Measurements from ENCODE around the gene HDAC7. TPM values are rescaled to one million over a fixed set of nuclear protein-coding genes. Genes with fewer than 3 reads are reported as not detected.

Gene HDAC7
- total RNA-seq, 1 experiment from 2014 or later, result 44.2 TPM

DNA sequence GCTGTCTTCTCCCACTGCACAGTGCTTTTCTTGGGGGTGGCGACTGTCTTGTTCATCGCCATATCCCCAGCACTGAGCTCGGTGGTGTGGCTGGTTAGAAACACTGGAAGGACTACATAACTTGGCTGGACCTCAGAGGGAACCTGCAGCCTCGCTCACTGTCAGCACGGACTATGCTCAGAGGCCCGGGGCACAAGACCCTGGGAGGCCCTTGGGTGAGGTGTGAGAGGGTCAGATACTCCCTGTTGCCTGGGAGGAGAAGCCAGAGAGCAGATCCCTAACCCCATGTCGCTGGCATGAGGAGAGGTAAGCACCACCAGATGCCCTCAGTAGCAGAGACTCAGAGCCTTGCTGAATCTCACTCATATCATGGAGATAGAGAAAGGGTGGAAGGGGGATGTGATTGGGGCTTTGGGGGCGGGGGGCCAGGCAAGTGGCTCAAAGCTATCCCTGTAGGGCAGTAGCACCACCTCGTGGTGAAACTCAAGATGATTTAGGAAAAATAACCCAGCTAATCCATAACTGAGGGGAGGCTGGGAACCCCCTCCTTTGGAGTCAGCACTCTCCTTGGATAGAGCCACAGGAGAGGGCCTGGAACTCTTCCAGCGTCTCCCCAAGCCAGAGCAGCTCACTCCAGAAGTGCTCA is 18.7 kb upstream of the HDAC7 start:
- intact Hi-C loops (cut with micrococcal nuclease), result loop anchor here (1.0 to 2.0 kb wide), 2 partner anchors 96 to 123 kb away; no protein-coding TSS in a partner anchor
- POLR2A ChIA-PET (ENCODE audit: unreplicated experiment), result no interaction called here
- H2AFZ ChIP-seq (ENCODE audit: low read length), result no peak overlapping the region

DNA sequence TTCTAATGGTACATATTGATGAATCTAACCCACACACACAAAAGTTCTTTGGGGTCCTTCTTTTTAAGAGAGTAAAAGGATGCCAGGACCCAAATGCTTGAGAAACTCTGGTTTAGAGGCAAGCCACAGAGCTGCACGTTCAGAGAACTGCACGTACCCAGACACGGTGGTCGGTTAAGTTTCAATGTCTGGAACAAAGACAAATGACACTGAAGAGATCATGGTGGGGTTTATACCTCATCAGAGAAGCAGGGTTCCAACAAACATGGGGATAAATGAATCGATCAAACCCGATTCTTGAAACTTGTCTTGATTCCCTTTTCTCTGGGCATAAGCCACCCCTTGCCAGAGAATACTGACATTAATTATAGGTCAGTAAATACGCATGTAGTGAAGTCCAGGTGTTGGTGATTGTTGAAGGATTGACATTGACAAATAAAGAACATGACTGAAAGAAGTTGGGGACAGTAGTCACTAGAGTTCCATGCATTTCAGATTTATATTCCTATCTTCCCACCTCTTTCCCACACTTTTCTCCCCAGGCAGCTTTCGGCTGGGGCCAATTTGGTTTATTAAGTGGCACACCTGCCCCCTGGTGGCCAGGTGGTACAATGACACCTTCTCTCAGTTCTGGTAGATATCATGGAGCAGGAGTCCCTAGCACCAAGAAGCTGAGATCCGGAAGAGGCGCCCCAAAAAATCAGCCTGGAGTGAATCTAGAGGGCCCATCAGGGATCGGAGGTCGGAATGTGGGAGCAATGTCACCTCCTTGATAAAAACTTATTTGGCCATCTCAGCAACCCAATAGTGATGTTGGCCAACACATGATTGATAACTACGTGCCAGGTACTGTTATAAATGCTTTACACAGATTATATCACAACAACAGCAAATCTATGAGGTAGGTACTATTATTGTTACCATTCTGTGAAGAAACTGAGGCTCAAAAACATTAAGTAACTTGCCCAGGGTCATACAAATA is 17.8 kb upstream of the HDAC7 start:
- DNase-seq (peak; percentile 89), ATAC-seq (peak; percentile 47)
- H2AFZ ChIP-seq (ENCODE audit: low read length), result no peak overlapping the region
- no peak overlapping the region for H3K9ac ChIP-seq (ENCODE audit: low read length)
- H3K27ac ChIP-seq (ENCODE audit: low read length), result no peak overlapping the region
- no peaks in the 10 kb centered on the region for H3K79me2 ChIP-seq (ENCODE audit: low read length)
- H3K27me3 ChIP-seq (ENCODE audit: low read length), result no peaks in the 10 kb centered on the region
- ChIA-PET POLR2A (ENCODE audit: unreplicated experiment) (no interaction called here), CTCF (interaction anchor here (0.6 to 2.3 kb wide), 12 partner anchors 17 to 112 kb away, joined by 3 to 16 read pairs (median 4); partner anchors contain the start of gene HDAC7)
- no TSS peak for BruUV-seq (replicated peaks)
- H3K4me3 ChIP-seq (ENCODE audit: low read length), result no peak overlapping the region
- no peaks in the 10 kb centered on the region for H4K20me1 ChIP-seq (ENCODE audit: low read length)
- H3K9me3 ChIP-seq (ENCODE audit: low read length), result no peaks in the 10 kb centered on the region
- peaks cover 25% of the 10 kb centered on the region for H3K4me1 ChIP-seq (ENCODE audit: insufficient read depth, low read length)
- no peaks in the 10 kb centered on the region for H3F3A ChIP-seq (ENCODE audit: low read length, unreplicated experiment)
- no peaks in the 10 kb centered on the region for H3K36me3 ChIP-seq (ENCODE audit: low read depth, low read length)
- no peaks in the 10 kb centered on the region for H3K9me2 ChIP-seq (replicated peaks; ENCODE audit: low read length)
- no peak overlapping the region for H3K4me2 ChIP-seq (ENCODE audit: low read length)
- no peak for TF ChIP-seq EZH2 (IDR thresholded peaks at IDR 0.05; ENCODE audit: low read length, unreplicated experiment)
- TF ChIP-seq, protein P1, sequence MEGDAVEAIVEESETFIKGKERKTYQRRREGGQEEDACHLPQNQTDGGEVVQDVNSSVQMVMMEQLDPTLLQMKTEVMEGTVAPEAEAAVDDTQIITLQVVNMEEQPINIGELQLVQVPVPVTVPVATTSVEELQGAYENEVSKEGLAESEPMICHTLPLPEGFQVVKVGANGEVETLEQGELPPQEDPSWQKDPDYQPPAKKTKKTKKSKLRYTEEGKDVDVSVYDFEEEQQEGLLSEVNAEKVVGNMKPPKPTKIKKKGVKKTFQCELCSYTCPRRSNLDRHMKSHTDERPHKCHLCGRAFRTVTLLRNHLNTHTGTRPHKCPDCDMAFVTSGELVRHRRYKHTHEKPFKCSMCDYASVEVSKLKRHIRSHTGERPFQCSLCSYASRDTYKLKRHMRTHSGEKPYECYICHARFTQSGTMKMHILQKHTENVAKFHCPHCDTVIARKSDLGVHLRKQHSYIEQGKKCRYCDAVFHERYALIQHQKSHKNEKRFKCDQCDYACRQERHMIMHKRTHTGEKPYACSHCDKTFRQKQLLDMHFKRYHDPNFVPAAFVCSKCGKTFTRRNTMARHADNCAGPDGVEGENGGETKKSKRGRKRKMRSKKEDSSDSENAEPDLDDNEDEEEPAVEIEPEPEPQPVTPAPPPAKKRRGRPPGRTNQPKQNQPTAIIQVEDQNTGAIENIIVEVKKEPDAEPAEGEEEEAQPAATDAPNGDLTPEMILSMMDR (conservative IDR thresholded peaks at IDR 0.05; ENCODE audit: low read depth, low read length), result peak; percentile 93
- intact Hi-C loops (cut with micrococcal nuclease), result loop anchor here (1.0 to 2.0 kb wide), 5 partner anchors 17 to 122 kb away; no protein-coding TSS in a partner anchor

More for the DNA sequence above, 18.7 kb upstream of the HDAC7 start:
- CTCF ChIA-PET, result interaction anchor here (0.6 to 2.3 kb wide), 25 partner anchors 18 to 1249 kb away, joined by 3 to 16 read pairs (median 4); partner anchors contain the start of genes HDAC7 and VDR
- no peak overlapping the region for H3K27ac ChIP-seq (ENCODE audit: low read length)
- BruUV-seq (replicated peaks), result no TSS peak
- H3K4me2 ChIP-seq (ENCODE audit: low read length), result no peak overlapping the region
- H3K9ac ChIP-seq (ENCODE audit: low read length), result no peak overlapping the region
- no peaks in the 10 kb centered on the region for H3F3A ChIP-seq (ENCODE audit: low read length, unreplicated experiment)
- H3K4me1 ChIP-seq (ENCODE audit: insufficient read depth, low read length), result peaks cover 25% of the 10 kb centered on the region
- H3K79me2 ChIP-seq (ENCODE audit: low read length), result no peaks in the 10 kb centered on the region
- H3K36me3 ChIP-seq (ENCODE audit: low read depth, low read length), result no peaks in the 10 kb centered on the region
- no peaks in the 10 kb centered on the region for H3K27me3 ChIP-seq (ENCODE audit: low read length)
- TF ChIP-seq, protein P1 (conservative IDR thresholded peaks at IDR 0.05; ENCODE audit: low read depth, low read length), result peak; percentile 71
- TF ChIP-seq EZH2phosphoT487 (IDR thresholded peaks at IDR 0.05; ENCODE audit: borderline replicate concordance, low read length), result no peak
- H3K4me3 ChIP-seq (ENCODE audit: low read length), result no peak overlapping the region
- ATAC-seq (peak; percentile 43), DNase-seq (peak; percentile 65)
- no peaks in the 10 kb centered on the region for H3K9me2 ChIP-seq (replicated peaks; ENCODE audit: low read length)
- no peaks in the 10 kb centered on the region for H4K20me1 ChIP-seq (ENCODE audit: low read length)
- H3K9me3 ChIP-seq (ENCODE audit: low read length), result no peaks in the 10 kb centered on the region

Measured in PC-3 (cell line).